HepG2 (cell line): Measurements from ENCODE around the gene TBC1D16. TPM values are rescaled to one million over a fixed set of nuclear protein-coding genes. Genes with fewer than 3 reads are reported as not detected.

Experiments
- ATAC-seq: fragments of 200-7000 bp; cut with Tn5 transposase; 3 replicates; pipeline ENCODE4 v1.9.1; 2020; ENCODE audit warnings: mild to moderate bottlenecking, moderate library complexity
- BruUV-seq: library from RNA; stranded (reverse); fragments of 400-500 nt; replicated peaks from 2 replicates; lab custom pipeline; 2021; lab: Mats Ljungman, UMichigan
- CTCF ChIA-PET: fragments of 300-600 bp; formaldehyde crosslinking; extraction: SDS; loops from one replicate; lab custom pipeline; 2021; ENCODE audit warnings: low total read pairs, inconsistent platforms, low intra/inter-chr PET ratio; lab: Yijun Ruan, JAX
- POLR2A ChIA-PET: fragments of 350-600 bp; sonication (Branson Sonifier 250); formaldehyde crosslinking; loops from one replicate; lab custom pipeline; 2020; ENCODE audit warnings: antibody characterized with exemption, inconsistent platforms; lab: Yijun Ruan, JAX
- DNase-seq: peaks from one replicate; pipeline ENCODE4 v3.0.0-alpha.2; 2015; ENCODE audit warnings: low spot score
- FAIRE-seq: peaks from 3 replicates; lab custom pipeline; 2011; peaks lifted over from hg19 to GRCh38; lab: Jason Lieb, UNC
- H2AFZ ChIP-seq: one replicate; pipeline ENCODE4 v1.6.1; 2011; ENCODE audit warnings: low read length, inconsistent platforms
- H3K27ac ChIP-seq: fragments of 300-600 bp; 3 replicates; pipeline ENCODE4 v1.8.0; 2011; ENCODE audit warnings: mixed run types, mild to moderate bottlenecking, mixed read lengths, low read length, inconsistent platforms; ENCODE audit not compliant: insufficient read depth; ENCODE audit errors: extremely low read length
- H3K27me3 ChIP-seq, 2 experiments: fragments of 200-600 bp in 1 of 2; 2 replicates in 1 of 2; 3 replicates in 1 of 2; pipeline versions ENCODE4 v1.6.0 to v1.8.0; 2011; ENCODE audit warnings: low read length in 2 of 2, mild to moderate bottlenecking in 2 of 2, moderate library complexity in 2 of 2, inconsistent platforms in 1 of 2; ENCODE audit not compliant: insufficient read depth in 2 of 2, control insufficient read depth in 1 of 2
- H3K36me3 ChIP-seq, 2 experiments: fragments of 200-600 bp in 1 of 2; replicated peaks in 1 of 2; 2 replicates in 1 of 2; 3 replicates in 1 of 2; pipeline versions ENCODE4 v1.5.1 to v1.8.0; 2011; ENCODE audit warnings: low read length in 2 of 2, inconsistent platforms in 1 of 2; ENCODE audit not compliant: insufficient read depth in 2 of 2, control insufficient read depth in 1 of 2
- H3K4me1 ChIP-seq: 2 replicates; pipeline ENCODE4 v1.5.1; 2012; ENCODE audit warnings: low read length, inconsistent platforms; ENCODE audit not compliant: insufficient read depth
- H3K4me2 ChIP-seq: 2 replicates; pipeline ENCODE4 v1.6.0; 2011; ENCODE audit warnings: low read depth, low read length, inconsistent platforms
- H3K4me3 ChIP-seq, 3 experiments: fragments of 200-600 bp in 1 of 3; sonication (generic), shearing (Covaris generic) in 1 of 3; replicated peaks in 1 of 3; 2 replicates each; pipeline ENCODE4 v1.5.1; 2011 to 2016; ENCODE audit warnings: low read length in 3 of 3, inconsistent platforms in 2 of 3, low read depth in 2 of 3, mild to moderate bottlenecking in 2 of 3, control low read depth in 1 of 3, mixed read lengths in 1 of 3; ENCODE audit not compliant: insufficient read depth in 1 of 3
- H3K79me2 ChIP-seq: one replicate; pipeline ENCODE4 v1.6.1; 2011; ENCODE audit warnings: low read length, inconsistent platforms; ENCODE audit not compliant: insufficient read depth
- H3K9ac ChIP-seq: 2 replicates; pipeline ENCODE4 v1.6.0; 2011; ENCODE audit warnings: mild to moderate bottlenecking, low read depth, low read length, inconsistent platforms; ENCODE audit not compliant: insufficient read depth
- H3K9me3 ChIP-seq: 2 replicates; pipeline ENCODE4 v1.5.1; 2012; ENCODE audit warnings: mild to moderate bottlenecking, low read length
- H4K20me1 ChIP-seq: 2 replicates; pipeline ENCODE4 v1.6.0; 2011; ENCODE audit warnings: inconsistent platforms, mild to moderate bottlenecking, low read length, moderate library complexity; ENCODE audit not compliant: insufficient read depth
- HNRNPLL ChIP-seq: fragments of 200-400 bp; formaldehyde crosslinking; IDR thresholded peaks from 2 replicates; pipeline ENCODE4 v1.6.1; 2017; ENCODE audit warnings: mild to moderate bottlenecking, low read depth, low read length; ENCODE audit not compliant: poor library complexity, severe bottlenecking
- IRF2 ChIP-seq: IDR thresholded peaks from 2 replicates; pipeline ENCODE4 v1.6.1; 2018; ENCODE audit warnings: missing genetic modification reagents, missing compliant biosample characterization
- MTF1 ChIP-seq: sonication (generic); formaldehyde crosslinking; IDR thresholded peaks from 2 replicates; pipeline ENCODE4 v1.5.0; 2020; ENCODE audit warnings: missing genetic modification reagents
- NKX3-1 ChIP-seq: sonication (generic); formaldehyde crosslinking; IDR thresholded peaks from 2 replicates; pipeline ENCODE4 v1.5.0; 2020; ENCODE audit warnings: missing genetic modification reagents
- RBM22 ChIP-seq: fragments of 200-400 bp; formaldehyde crosslinking; optimal IDR thresholded peaks from 2 replicates; pipeline ENCODE3; 2017; ENCODE audit warnings: mild to moderate bottlenecking, low read length, moderate library complexity
- STAT5B ChIP-seq: sonication (generic); formaldehyde crosslinking; IDR thresholded peaks from 2 replicates; pipeline ENCODE4 v1.4.0; 2020; ENCODE audit warnings: missing genetic modification reagents
- TOE1 ChIP-seq: sonication (generic); formaldehyde crosslinking; IDR thresholded peaks from 2 replicates; pipeline ENCODE4 v1.4.0; 2020; ENCODE audit warnings: mild to moderate bottlenecking, missing genetic modification reagents
- ZFP37 ChIP-seq: sonication (generic); formaldehyde crosslinking; IDR thresholded peaks from 2 replicates; pipeline ENCODE4 v1.4.0; 2020; ENCODE audit warnings: missing genetic modification reagents, borderline replicate concordance
- WGBS: methylation state at CpG from one replicate; pipeline ENCODE4 v1.1.6; 2017; ENCODE audit warnings: low lambda C conversion rate; 5-methylcytosine and 5-hydroxymethylcytosine counted together
- in situ Hi-C: cut with HindIII; loops from 2 replicates; pipeline ENCODE4 v1.10.0; 2017; ENCODE audit warnings: low pct_unique_long_range_greater_than_20kb; ENCODE audit not compliant: extremely low pct_ligation_motif_present
- intact Hi-C: fragments of 100-400 bp; cut with micrococcal nuclease; formaldehyde crosslinking; loops from one replicate; pipeline ENCODE4 v1.10.0; 2022; ENCODE audit not compliant: unreplicated experiment
- polyA plus RNA-seq, 8 experiments: library from polyadenylated mRNA; depleted of rRNA in 3 of 8; stranded (reverse) in 7 of 8; unstranded in 1 of 8; fragments of >200 nt; fragmentation: Illumina TruSeq in 4 of 8; extraction: Trizol in 4 of 8; gene quantifications; 2 replicates each; pipeline versions ENCODE4 v1.2.1 to v1.2.3, GENCODE V29; 2011 to 2016; ENCODE audit warnings: low read depth in 4 of 8, missing spikeins in 1 of 8, mixed read lengths in 1 of 8; ENCODE audit not compliant: insufficient read depth in 1 of 8
- total RNA-seq, 5 experiments: library from RNA; depleted of rRNA; stranded (reverse); fragments of >200 nt; fragmentation: Illumina TruSeq; extraction: Trizol; gene quantifications; 2 replicates each; pipeline ENCODE4 v1.2.3, GENCODE V29; 2016; ENCODE audit warnings: low read depth in 1 of 5
- TF ChIP-seq, protein P1 (sequence below): sonication (generic); formaldehyde crosslinking; IDR thresholded peaks from 2 replicates; pipeline ENCODE4 v1.8.1; 2022; ENCODE audit warnings: mild to moderate bottlenecking, missing genetic modification reagents

The TBC1D16 gene
- total and polyA plus RNA-seq, 2 of the 13 experiments (the other 11 are each of a cell fraction or from before 2014, with no cell fraction given): 14.9 to 24.9 TPM

DNA sequence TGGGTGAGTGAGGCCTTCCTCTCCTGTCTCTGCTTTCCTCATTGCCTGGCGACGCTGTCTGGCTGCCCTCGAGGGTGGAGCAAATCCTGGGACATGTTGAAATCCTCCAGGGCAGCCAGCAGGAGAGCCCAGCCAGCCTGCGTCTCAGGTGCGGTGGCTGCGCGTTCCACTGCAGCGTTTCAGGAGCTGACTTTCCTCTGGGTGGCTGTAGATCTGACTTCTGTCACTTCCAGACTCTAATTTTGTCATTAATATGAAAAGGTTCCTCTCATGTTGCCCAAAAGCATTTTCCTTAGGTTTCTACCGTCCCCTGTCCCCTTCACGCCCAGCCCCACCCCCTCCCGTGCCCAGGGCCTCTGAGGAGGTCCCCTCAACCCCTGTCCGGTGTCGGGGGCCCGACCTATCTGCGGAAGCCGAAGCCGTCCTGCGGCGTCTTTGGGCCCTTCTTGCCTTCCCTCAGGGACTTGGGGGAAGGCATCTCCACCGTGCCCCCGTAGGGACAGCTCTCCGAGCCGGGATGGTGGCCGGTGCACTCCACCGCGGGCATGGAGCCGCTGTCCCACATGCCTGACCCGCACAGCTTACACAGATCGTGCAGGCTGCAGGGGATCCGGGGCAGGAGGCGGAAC lies 95.1 kb downstream of the TBC1D16 start (continued):
- TF ChIP-seq, protein P1, sequence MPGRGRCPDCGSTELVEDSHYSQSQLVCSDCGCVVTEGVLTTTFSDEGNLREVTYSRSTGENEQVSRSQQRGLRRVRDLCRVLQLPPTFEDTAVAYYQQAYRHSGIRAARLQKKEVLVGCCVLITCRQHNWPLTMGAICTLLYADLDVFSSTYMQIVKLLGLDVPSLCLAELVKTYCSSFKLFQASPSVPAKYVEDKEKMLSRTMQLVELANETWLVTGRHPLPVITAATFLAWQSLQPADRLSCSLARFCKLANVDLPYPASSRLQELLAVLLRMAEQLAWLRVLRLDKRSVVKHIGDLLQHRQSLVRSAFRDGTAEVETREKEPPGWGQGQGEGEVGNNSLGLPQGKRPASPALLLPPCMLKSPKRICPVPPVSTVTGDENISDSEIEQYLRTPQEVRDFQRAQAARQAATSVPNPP (CRISPR knock-in tag): no peak
- no peak for TF ChIP-seq TOE1 (CRISPR knock-in tag)
- TF ChIP-seq IRF2 (CRISPR knock-in tag): no peak

DNA sequence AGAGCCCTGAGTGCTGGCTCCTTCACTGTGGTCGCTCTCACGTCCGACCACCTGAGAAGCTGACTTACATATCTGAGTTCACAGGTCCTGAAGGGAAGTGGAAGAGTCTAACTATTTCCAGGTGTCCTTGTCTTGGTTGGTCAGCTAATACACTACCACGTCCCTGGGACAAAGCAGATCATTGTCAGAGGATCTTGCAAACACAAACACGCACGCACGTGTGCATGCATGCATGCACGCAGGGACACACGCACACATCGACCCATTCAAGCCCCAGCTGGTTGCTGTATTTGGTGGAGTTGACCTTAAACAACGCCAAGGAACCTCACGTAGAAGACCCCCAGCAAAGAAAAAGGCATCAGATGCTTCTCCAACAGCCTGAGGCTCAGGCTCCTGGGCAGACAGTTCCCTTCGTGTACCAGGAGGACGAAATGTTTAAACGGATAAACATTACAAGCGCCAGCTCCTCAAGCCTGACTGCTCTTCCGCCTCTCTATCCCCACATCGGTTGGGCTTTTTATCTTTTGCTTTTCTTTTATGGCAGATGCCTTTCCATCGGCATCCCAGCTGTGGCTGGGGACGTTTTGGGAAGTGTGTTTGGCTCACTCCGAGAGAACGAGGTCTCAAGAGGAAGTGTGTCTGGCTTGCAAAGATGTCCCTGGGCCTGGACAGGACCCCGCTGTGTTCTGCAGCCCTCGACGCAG lies 95.8 kb downstream of the TBC1D16 start:
- no peak for ATAC-seq
- intact Hi-C loops: no loop called here
- in situ Hi-C loops: no loop called here
- Histone ChIP-seq H3K27me3 (no peaks in the 10 kb centered on the region), H3K79me2 (no peaks in the 10 kb centered on the region), H3K4me3 (no peak overlapping the region), H3K9me3 (no peaks in the 10 kb centered on the region), H3K36me3 (peaks cover 13 to 30% of the 10 kb centered on the region in 2 experiments), H3K27ac (no peak overlapping the region), H3K4me2 (no peak overlapping the region), H3K4me1 (peaks cover 37% of the 10 kb centered on the region), H4K20me1 (no peaks in the 10 kb centered on the region), H3K9ac (no peak overlapping the region)
- no peak for DNase-seq
- TSS peak; percentile 34 for BruUV-seq
- WGBS: 94% methylated on average over 25 of the region's 25 CpGs
- ChIA-PET POLR2A (interaction anchor here (0.7 to 1.9 kb wide), 2 partner anchors 8 to 14 kb away, joined by 3 to 6 read pairs; no protein-coding TSS in a partner anchor), CTCF (no interaction called here)
- no peak for FAIRE-seq
- TF ChIP-seq STAT5B (no peak), MTF1 (CRISPR knock-in tag) (no peak), NKX3-1 (CRISPR knock-in tag) (no peak), RBM22 (no peak), HNRNPLL (no peak), ZFP37 (CRISPR knock-in tag) (no peak)
- TF ChIP-seq, all 625 proteins: peak for 0
- H2AFZ ChIP-seq: no peak overlapping the region
